NCI-H2196 treated with DMSO at 0.1 percent for 48 hours (cell line): Measurements from ENCODE around the gene HS6ST1.

Experiments used
- DNase-seq: peaks from one replicate; lab custom pipeline; 2025; ENCODE audit not compliant: unreplicated experiment; lab: John Stamatoyannopoulos, UW

HS6ST1 gene

GRCh38 chr2:128300151-128301020, 18.3 kb downstream of the HS6ST1 start:
- no peak for DNase-seq

GRCh38 chr2:128299628-128300027, 19.0 kb downstream of the HS6ST1 start:
- no peak for DNase-seq

- DNase-seq, result no peak
Measured at GRCh38 chr2:128298846-128299507, 19.7 kb downstream of the HS6ST1 start.

- no peak for DNase-seq
Measured at GRCh38 chr2:128298286-128298685, 20.4 kb downstream of the HS6ST1 start.

- no peak for DNase-seq
Measured at GRCh38 chr2:128293870-128294455, 24.7 kb downstream of the HS6ST1 start.

- no peak for DNase-seq
Measured at GRCh38 chr2:128293426-128293755, 25.3 kb downstream of the HS6ST1 start.

GRCh38 chr2:128292599-128293425, 25.9 kb downstream of the HS6ST1 start:
- no peak for DNase-seq

GRCh38 chr2:128291844-128292598, 26.6 kb downstream of the HS6ST1 start:
- no peak for DNase-seq

- DNase-seq, result no peak
Measured at GRCh38 chr2:128291161-128291843, 27.4 kb downstream of the HS6ST1 start.

- no peak for DNase-seq
Measured at GRCh38 chr2:128290356-128290755, 28.3 kb downstream of the HS6ST1 start.

- DNase-seq, result no peak
Measured at GRCh38 chr2:128289439-128289838, 29.2 kb downstream of the HS6ST1 start.

- DNase-seq, result no peak
Measured at GRCh38 chr2:128288781-128289180, 29.9 kb downstream of the HS6ST1 start.

- DNase-seq, result no peak
Measured at GRCh38 chr2:128287780-128288735, 30.6 kb downstream of the HS6ST1 start.

GRCh38 chr2:128286905-128287779, 31.5 kb downstream of the HS6ST1 start:
- no peak for DNase-seq

- no peak for DNase-seq
Measured at GRCh38 chr2:128286011-128286721, 32.5 kb downstream of the HS6ST1 start.

- no peak for DNase-seq
Measured at GRCh38 chr2:128285329-128285931, 33.2 kb downstream of the HS6ST1 start.

GRCh38 chr2:128284841-128285240, 33.8 kb downstream of the HS6ST1 start:
- no peak for DNase-seq
